ENCODE data around the gene C14orf119. TPM values are rescaled to one million over a fixed set of nuclear protein-coding genes. Genes with fewer than 3 reads are reported as not detected.
A peak's percentile ranks its signal among the peaks of the same experiment; 100 is the strongest.

Gene C14orf119
- total RNA-seq = 10 to 100 TPM; 10.6 to 19.0 (median 14.7) TPM
- total RNA-seq (2013) = 48.4 TPM

- no peak within 1 kb of the TSS for H3K27ac Mint-ChIP-seq
- peaks cover 36% of the 10 kb centered on the region for H3K36me3 ChIP-seq (ENCODE audit: control insufficient read depth, insufficient read depth, low read length)
- TF ChIP-seq CTCF (IDR thresholded peaks at IDR 0.05) = no peak
- no peaks in the 10 kb centered on the region for H3K27me3 ChIP-seq (ENCODE audit: control insufficient read depth, insufficient read depth, low read length)
- H3K4me3 ChIP-seq (ENCODE audit: low read length) = peak within 1 kb of the TSS; percentile 68
- H3K4me1 Mint-ChIP-seq = peaks cover 22 to 28% of the 10 kb centered on the region in 2 donors
- H3K27ac ChIP-seq (ENCODE audit: low read length) = peak within 1 kb of the TSS; percentile 92
- no peaks in the 10 kb centered on the region for H3K9me3 Mint-ChIP-seq
- H3K4me1 ChIP-seq (ENCODE audit: control insufficient read depth, insufficient read depth, low read length) = peaks cover 15% of the 10 kb centered on the region
- H3K4me3 Mint-ChIP-seq = no peak within 1 kb of the TSS
- no peaks in the 10 kb centered on the region for H3K27me3 Mint-ChIP-seq (ENCODE audit: low read depth in 2 of 2)
- no peaks in the 10 kb centered on the region for H3K9me3 ChIP-seq (ENCODE audit: control insufficient read depth, insufficient read depth, low read length)
- under 1% methylated on average over 45 of the region's 46 CpGs for WGBS (ENCODE audit: insufficient coverage)
- DNase-seq = peak in 1 of 2 donors; percentile 100
- intact Hi-C loops (cut with micrococcal nuclease) = loop anchor here (1.0 to 10.0 kb wide), 5 partner anchors 25 to 506 kb away; partner anchors contain the start of genes BCL2L2, DAD1, PABPN1 and PPP1R3E
- H3K36me3 Mint-ChIP-seq = no peaks in the 10 kb centered on the region
- peak; percentile 86 to 97 (median 86) for ATAC-seq
Measured at GRCh38 chr14:23095196-23096108, at the start of gene C14orf119. TSS of gene C14orf119 (plus strand) at chr14:23095505. CDS start at chr14:23097659, 2,154 bp downstream.

- H3K36me3 Mint-ChIP-seq = no peaks in the 10 kb centered on the region
- H3K27me3 ChIP-seq (ENCODE audit: control insufficient read depth, insufficient read depth, low read length) = no peaks in the 10 kb centered on the region
- peaks cover 0 to 6% of the 10 kb centered on the region in 2 donors for H3K27me3 Mint-ChIP-seq (ENCODE audit: low read depth in 2 of 2)
- H3K27ac Mint-ChIP-seq = no peak overlapping the region
- H3K4me3 ChIP-seq (ENCODE audit: low read length) = no peak overlapping the region
- H3K9me3 Mint-ChIP-seq = no peaks in the 10 kb centered on the region
- H3K27ac ChIP-seq (ENCODE audit: low read length) = no peak overlapping the region
- no peaks in the 10 kb centered on the region for H3K9me3 ChIP-seq (ENCODE audit: control insufficient read depth, insufficient read depth, low read length)
- H3K4me1 ChIP-seq (ENCODE audit: control insufficient read depth, insufficient read depth, low read length) = no peaks in the 10 kb centered on the region
- 93% methylated on average over 6 of the region's 6 CpGs for WGBS (ENCODE audit: insufficient coverage)
- intact Hi-C loops (cut with micrococcal nuclease) = no loop called here
- DNase-seq (no peak), ATAC-seq (no peak)
- no peak overlapping the region for H3K4me3 Mint-ChIP-seq
- TF ChIP-seq CTCF (IDR thresholded peaks at IDR 0.05) = no peak
- H3K36me3 ChIP-seq (ENCODE audit: control insufficient read depth, insufficient read depth, low read length) = no peaks in the 10 kb centered on the region
- peaks cover 0 to 5% of the 10 kb centered on the region in 2 donors for H3K4me1 Mint-ChIP-seq
Measured at GRCh38 chr14:23047034-23047634, 48.2 kb upstream of the C14orf119 start.

- Histone ChIP-seq H3K27me3 (ENCODE audit: control insufficient read depth, insufficient read depth, low read length) (no peaks in the 10 kb centered on the region), H3K27ac (ENCODE audit: low read length) (no peak overlapping the region), H3K4me1 (ENCODE audit: control insufficient read depth, insufficient read depth, low read length) (no peaks in the 10 kb centered on the region), H3K36me3 (ENCODE audit: control insufficient read depth, insufficient read depth, low read length) (no peaks in the 10 kb centered on the region), H3K9me3 (ENCODE audit: control insufficient read depth, insufficient read depth, low read length) (no peaks in the 10 kb centered on the region), H3K4me3 (ENCODE audit: low read length) (no peak overlapping the region)
- no peak for ATAC-seq
- Mint-ChIP-seq H3K27me3 (ENCODE audit: low read depth in 2 of 2) (peaks cover 0 to 6% of the 10 kb centered on the region in 2 donors), H3K9me3 (no peaks in the 10 kb centered on the region), H3K4me1 (peaks cover 0 to 5% of the 10 kb centered on the region in 2 donors), H3K27ac (no peak overlapping the region), H3K4me3 (no peak overlapping the region), H3K36me3 (no peaks in the 10 kb centered on the region)
- 81% methylated on average over 85 of the region's 85 CpGs for WGBS (ENCODE audit: insufficient coverage)
- no peak for TF ChIP-seq CTCF (IDR thresholded peaks at IDR 0.05)
- intact Hi-C loops (cut with micrococcal nuclease) = no loop called here
- DNase-seq = no peak
Measured at GRCh38 chr14:23047751-23048693, 47.3 kb upstream of the C14orf119 start.
